Keratinocyte (primary cell): ENCODE measurements around the gene MOCS2.

Experiments used
- CTCF ChIP-seq, 3 experiments: IDR thresholded peaks in 1 of 3; conservative IDR thresholded peaks in 1 of 3; optimal IDR thresholded peaks in 1 of 3; 2 replicates in 2 of 3; 3 replicates in 1 of 3; pipeline versions ENCODE3 to v1.5.1; 2011; ENCODE audit warnings: low read length in 3 of 3, mild to moderate bottlenecking in 3 of 3, moderate library complexity in 2 of 3, control low read depth in 1 of 3, inconsistent platforms in 1 of 3; ENCODE audit not compliant: insufficient read depth in 2 of 3; ENCODE audit errors: extremely low read depth in 1 of 3
- EZH2 ChIP-seq: IDR thresholded peaks from one replicate; pipeline ENCODE4 v1.6.1; 2012; ENCODE audit warnings: inconsistent platforms, mild to moderate bottlenecking, low read length, moderate library complexity

DNA sequence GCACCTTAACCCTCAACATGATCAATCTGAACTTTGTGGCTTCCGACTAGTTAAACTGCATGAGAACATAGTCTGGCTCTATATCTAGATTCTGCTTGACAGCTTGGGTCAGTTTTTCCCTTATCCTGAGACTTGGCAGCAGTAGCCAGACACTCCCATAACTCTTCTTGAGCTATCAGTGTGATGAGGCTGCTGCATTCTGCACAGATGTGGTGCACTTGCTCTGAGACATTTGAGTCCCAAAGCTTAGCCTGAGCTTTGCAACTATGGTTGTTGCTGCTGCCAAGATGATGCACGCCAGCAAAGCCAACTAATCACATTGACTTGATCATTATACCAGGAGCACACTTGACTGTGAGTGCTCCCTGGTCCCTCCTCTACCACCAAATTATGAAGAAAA is 36.2 kb downstream of the MOCS2 start:
- TF ChIP-seq CTCF (optimal IDR thresholded peaks at IDR 0.05 in 1 of 3, IDR thresholded peaks at IDR 0.05 in 1 of 3, conservative IDR thresholded peaks at IDR 0.05 in 1 of 3; ENCODE audit: extremely low read depth in 1 of 3, insufficient read depth in 2 of 3, low read length in 3 of 3), result no peak
- no peak for TF ChIP-seq EZH2
